ENCODE results near the gene MRPL18.

DNA sequence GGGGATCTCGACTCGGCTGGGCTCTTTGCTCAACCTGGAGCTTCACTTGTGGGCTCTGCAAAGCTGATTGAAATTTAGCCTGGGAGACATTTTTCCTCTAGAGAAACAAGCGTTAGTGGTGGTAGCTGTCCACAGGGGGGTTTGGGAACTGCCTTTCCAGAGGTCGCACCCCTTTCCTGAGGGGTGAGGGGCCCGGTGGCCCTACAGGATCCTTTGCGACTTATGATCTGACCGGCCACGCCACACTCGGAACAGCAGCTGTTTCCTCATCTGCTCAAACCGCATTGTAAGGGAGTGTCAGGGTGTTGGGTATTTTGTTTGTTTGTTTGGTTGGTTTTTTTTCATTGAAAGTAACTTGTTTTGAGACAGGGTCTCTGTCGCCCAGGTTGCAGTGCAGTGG lies 30.9 kb downstream of the MRPL18 start:
- TF ChIP-seq, protein P1, sequence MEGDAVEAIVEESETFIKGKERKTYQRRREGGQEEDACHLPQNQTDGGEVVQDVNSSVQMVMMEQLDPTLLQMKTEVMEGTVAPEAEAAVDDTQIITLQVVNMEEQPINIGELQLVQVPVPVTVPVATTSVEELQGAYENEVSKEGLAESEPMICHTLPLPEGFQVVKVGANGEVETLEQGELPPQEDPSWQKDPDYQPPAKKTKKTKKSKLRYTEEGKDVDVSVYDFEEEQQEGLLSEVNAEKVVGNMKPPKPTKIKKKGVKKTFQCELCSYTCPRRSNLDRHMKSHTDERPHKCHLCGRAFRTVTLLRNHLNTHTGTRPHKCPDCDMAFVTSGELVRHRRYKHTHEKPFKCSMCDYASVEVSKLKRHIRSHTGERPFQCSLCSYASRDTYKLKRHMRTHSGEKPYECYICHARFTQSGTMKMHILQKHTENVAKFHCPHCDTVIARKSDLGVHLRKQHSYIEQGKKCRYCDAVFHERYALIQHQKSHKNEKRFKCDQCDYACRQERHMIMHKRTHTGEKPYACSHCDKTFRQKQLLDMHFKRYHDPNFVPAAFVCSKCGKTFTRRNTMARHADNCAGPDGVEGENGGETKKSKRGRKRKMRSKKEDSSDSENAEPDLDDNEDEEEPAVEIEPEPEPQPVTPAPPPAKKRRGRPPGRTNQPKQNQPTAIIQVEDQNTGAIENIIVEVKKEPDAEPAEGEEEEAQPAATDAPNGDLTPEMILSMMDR (conservative IDR thresholded peaks at IDR 0.05; ENCODE audit: low read depth, low read length): no peak
- TF ChIP-seq CEBPB (IDR thresholded peaks at IDR 0.05; ENCODE audit: low read depth, low read length) (no peak), SMC3 (IDR thresholded peaks at IDR 0.05; ENCODE audit: low read depth, low read length) (no peak), RFX5 (IDR thresholded peaks at IDR 0.05; ENCODE audit: low read depth, low read length) (no peak), POLR2A (IDR thresholded peaks at IDR 0.05; ENCODE audit: low read depth, low read length) (no peak), BHLHE40 (IDR thresholded peaks at IDR 0.05; ENCODE audit: low read depth, low read length) (no peak)
- TF ChIP-seq, protein P2, sequence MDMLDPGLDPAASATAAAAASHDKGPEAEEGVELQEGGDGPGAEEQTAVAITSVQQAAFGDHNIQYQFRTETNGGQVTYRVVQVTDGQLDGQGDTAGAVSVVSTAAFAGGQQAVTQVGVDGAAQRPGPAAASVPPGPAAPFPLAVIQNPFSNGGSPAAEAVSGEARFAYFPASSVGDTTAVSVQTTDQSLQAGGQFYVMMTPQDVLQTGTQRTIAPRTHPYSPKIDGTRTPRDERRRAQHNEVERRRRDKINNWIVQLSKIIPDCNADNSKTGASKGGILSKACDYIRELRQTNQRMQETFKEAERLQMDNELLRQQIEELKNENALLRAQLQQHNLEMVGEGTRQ (IDR thresholded peaks at IDR 0.05; ENCODE audit: low read depth, low read length): no peak
